Gastroesophageal sphincter (tissue), 3 donors: ENCODE results near the gene SHCBP1L.

Experiments
- CTCF ChIP-seq, 4 experiments: fragments of 200-600 bp in 2 of 4; fragments of 450-650 bp in 2 of 4; sonication (generic) in 1 of 4; IDR thresholded peaks; one replicate each; pipeline ENCODE4 v1.5.1; 2017 to 2019; ENCODE audit warnings: antibody characterized with exemption in 4 of 4, mild to moderate bottlenecking in 2 of 4, moderate library complexity in 2 of 4
- EP300 ChIP-seq: sonication (generic); formaldehyde crosslinking; IDR thresholded peaks from one replicate; pipeline ENCODE4 v1.6.1; 2017; ENCODE audit warnings: antibody characterized with exemption, mild to moderate bottlenecking
- POLR2A ChIP-seq, 2 donors: fragments of 450-650 bp; IDR thresholded peaks; one replicate each; pipeline ENCODE4 v1.6.1; 2017; ENCODE audit warnings: antibody characterized with exemption in 2 of 2, mild to moderate bottlenecking in 2 of 2, moderate library complexity in 1 of 2
- POLR2AphosphoS5 ChIP-seq: sonication (generic); formaldehyde crosslinking; IDR thresholded peaks from one replicate; pipeline ENCODE4 v1.6.1; 2017; ENCODE audit warnings: antibody characterized with exemption

- TF ChIP-seq CTCF (IDR thresholded peaks at IDR 0.05) (no peak), POLR2A (IDR thresholded peaks at IDR 0.05) (no peak), POLR2AphosphoS5 (no peak), EP300 (no peak)
Measured at GRCh38 chr1:183000167-183000962, 47.4 kb upstream of the SHCBP1L start.
